K562 (cell line): Measurements from ENCODE around the gene ARF4. TPM values are rescaled to one million over a fixed set of nuclear protein-coding genes. Genes with fewer than 3 reads are reported as not detected.

ENCODE experiments used
- ATAC-seq: fragments of 200-7000 bp; cut with Tn5 transposase; 3 replicates; pipeline ENCODE4 v1.9.1; 2020; ENCODE audit warnings: moderate library complexity
- BruUV-seq: library from RNA; stranded (reverse); fragments of 400-500 nt; replicated peaks from 2 replicates; lab custom pipeline; 2021; lab: Mats Ljungman, UMichigan
- CTCF ChIA-PET: fragments of 300-600 bp; formaldehyde crosslinking; extraction: SDS; loops from one replicate; lab custom pipeline; 2021; ENCODE audit warnings: low intra/inter-chr PET ratio; lab: Yijun Ruan, JAX
- POLR2A ChIA-PET: fragments of 300-600, 350-650 bp; sonication (Branson Sonifier 250); formaldehyde crosslinking; extraction: SDS; loops from one replicate; lab custom pipeline; 2021; ENCODE audit warnings: antibody characterized with exemption, inconsistent platforms; lab: Yijun Ruan, JAX
- DNase-seq, 4 experiments: peaks; one replicate each; pipeline versions ENCODE4 v3.0.0 to v3.0.0-alpha.2; 2011 to 2018; ENCODE audit warnings: low spot score in 3 of 4, mixed read lengths in 3 of 4; ENCODE audit errors: extremely low read depth in 1 of 4
- FAIRE-seq: peaks from 2 replicates; lab custom pipeline; 2011; peaks lifted over from hg19 to GRCh38; lab: Jason Lieb, UNC
- H2AFZ ChIP-seq: 2 replicates; pipeline ENCODE4 v1.6.0; 2011; ENCODE audit warnings: low read depth, low read length, control low read depth, inconsistent platforms
- H3K27ac ChIP-seq: fragments of 200-600 bp; 3 replicates; pipeline ENCODE4 v1.8.0; 2011; ENCODE audit warnings: low read depth, mild to moderate bottlenecking, control low read depth, inconsistent platforms, low read length, moderate library complexity, mixed read lengths; ENCODE audit errors: extremely low read depth
- H3K27me3 ChIP-seq, 2 experiments: fragments of 300-600 bp in 1 of 2; 2 replicates in 1 of 2; 3 replicates in 1 of 2; pipeline versions ENCODE4 v1.6.0 to v1.8.0; 2011; ENCODE audit warnings: inconsistent platforms in 2 of 2, low read length in 2 of 2, mild to moderate bottlenecking in 1 of 2, mixed read lengths in 1 of 2, moderate library complexity in 1 of 2; ENCODE audit not compliant: control insufficient read depth in 2 of 2, insufficient read depth in 2 of 2
- H3K36me3 ChIP-seq: fragments of 300-600 bp; 3 replicates; pipeline ENCODE4 v1.8.0; 2011; ENCODE audit warnings: mild to moderate bottlenecking, low read length, inconsistent platforms; ENCODE audit not compliant: control insufficient read depth, insufficient read depth
- H3K4me1 ChIP-seq, 2 experiments: fragments of 200-600 bp in 1 of 2; replicated peaks in 1 of 2; 2 replicates in 1 of 2; 3 replicates in 1 of 2; pipeline versions ENCODE4 v1.5.1 to v1.8.0; 2011; ENCODE audit warnings: inconsistent platforms in 2 of 2, low read length in 2 of 2, mild to moderate bottlenecking in 1 of 2, mixed read lengths in 1 of 2, moderate library complexity in 1 of 2; ENCODE audit not compliant: control insufficient read depth in 2 of 2, insufficient read depth in 2 of 2
- H3K4me2 ChIP-seq: 2 replicates; pipeline ENCODE4 v1.6.1; 2011; ENCODE audit warnings: low read length, control low read depth, inconsistent platforms, mixed read lengths; ENCODE audit not compliant: insufficient read depth
- H3K4me3 ChIP-seq: fragments of 200-600 bp; sonication (generic), shearing (Covaris generic); 2 replicates; pipeline ENCODE4 v1.5.1; 2016; ENCODE audit warnings: control low read depth, inconsistent platforms
- H3K79me2 ChIP-seq: fragments of 200-600 bp; 3 replicates; pipeline ENCODE4 v1.8.0; 2011; ENCODE audit warnings: low read length, inconsistent platforms; ENCODE audit not compliant: control insufficient read depth, insufficient read depth
- H3K9ac ChIP-seq, 2 experiments: 2 replicates each; pipeline versions ENCODE4 v1.6.0 to v1.6.1; 2011; ENCODE audit warnings: low read depth in 2 of 2, low read length in 2 of 2, control low read depth in 1 of 2, inconsistent platforms in 1 of 2, mild to moderate bottlenecking in 1 of 2, mixed read lengths in 1 of 2; ENCODE audit not compliant: insufficient read depth in 1 of 2
- H3K9me1 ChIP-seq: one replicate; pipeline ENCODE4 v1.6.0; 2011; ENCODE audit warnings: inconsistent platforms, mild to moderate bottlenecking, low read length, moderate library complexity; ENCODE audit not compliant: control insufficient read depth, insufficient read depth
- H3K9me3 ChIP-seq: replicated peaks from 2 replicates; pipeline ENCODE4 v1.5.1; 2011; ENCODE audit warnings: low read depth, low read length, inconsistent platforms; ENCODE audit not compliant: control insufficient read depth, insufficient read depth
- H4K20me1 ChIP-seq: replicated peaks from 2 replicates; pipeline ENCODE4 v1.6.1; 2011; ENCODE audit warnings: low read length, inconsistent platforms, mixed read lengths; ENCODE audit not compliant: control insufficient read depth, insufficient read depth
- GTF2A2 ChIP-seq: IDR thresholded peaks from 2 replicates; pipeline ENCODE4 v1.6.1; 2016; ENCODE audit warnings: mild to moderate bottlenecking, missing genetic modification characterization, missing compliant biosample characterization
- HDGF ChIP-seq: fragments of 450-650 bp; IDR thresholded peaks from 2 replicates; pipeline ENCODE4 v1.6.1; 2016
- HNRNPUL1 ChIP-seq: fragments of 200-400 bp; formaldehyde crosslinking; IDR thresholded peaks from 2 replicates; pipeline ENCODE4 v1.6.1; 2017; ENCODE audit warnings: low read length
- MAFK ChIP-seq: IDR thresholded peaks from 2 replicates; pipeline ENCODE4 v1.6.1; 2011; ENCODE audit warnings: low read length, improper control_type of control experiment
- NFATC3 ChIP-seq: fragments of 450-650 bp; IDR thresholded peaks from 2 replicates; pipeline ENCODE4 v1.6.1; 2017; ENCODE audit warnings: mild to moderate bottlenecking
- PURB ChIP-seq: sonication (generic); formaldehyde crosslinking; IDR thresholded peaks from 2 replicates; pipeline ENCODE4 v1.9.0; 2021; ENCODE audit warnings: low read depth, mild to moderate bottlenecking, missing genetic modification reagents
- RNF2 ChIP-seq: sonication (generic); IDR thresholded peaks from 2 replicates; pipeline ENCODE4 v1.6.1; 2016
- SMAD2 ChIP-seq: fragments of 150-350 bp; IDR thresholded peaks from 2 replicates; pipeline ENCODE4 v1.6.1; 2014; ENCODE audit warnings: low read depth, mild to moderate bottlenecking, low read length
- SMARCC2 ChIP-seq: fragments of 450-650 bp; IDR thresholded peaks from 2 replicates; pipeline ENCODE4 v1.6.1; 2017; ENCODE audit warnings: antibody characterized with exemption, moderate library complexity, mild to moderate bottlenecking, low read depth
- ZNF696 ChIP-seq: fragments of 250-450 bp; sonication (Bioruptor Pico); conservative IDR thresholded peaks from 2 replicates; pipeline ENCODE4 v1.4.0; 2020; ENCODE audit warnings: mild to moderate bottlenecking, moderate library complexity
- ZNF79 ChIP-seq: fragments of 250-450 bp; sonication (Bioruptor Pico); IDR thresholded peaks from 2 replicates; pipeline ENCODE4 v1.4.0; 2020; ENCODE audit warnings: low read depth, mild to moderate bottlenecking, moderate library complexity
- in situ Hi-C: fragments of 300-500 bp; cut with MboI; formaldehyde crosslinking; loops from 4 replicates; pipeline ENCODE4 v1.15.0; 2018; ENCODE audit warnings: inconsistent platforms, mixed read lengths
- intact Hi-C: fragments of 100-400 bp; cut with micrococcal nuclease; formaldehyde crosslinking; loops from 2 replicates; pipeline ENCODE4 v1.14.2; 2022
- polyA plus RNA-seq, 8 experiments: library from polyadenylated mRNA; depleted of rRNA in 4 of 8; stranded (reverse) in 5 of 8; unstranded in 3 of 8; fragments of >200 nt; fragmentation: Nextera tagmentation in 2 of 8; fragmentation: Illumina TruSeq in 1 of 8; extraction: Ambion mirVana in 2 of 8; extraction: Trizol in 1 of 8; gene quantifications; 2 replicates each; pipeline versions ENCODE4 v1.2.1 to v1.2.3, GENCODE V29; 2011 to 2014; ENCODE audit warnings: inconsistent platforms in 1 of 8, missing spikeins in 1 of 8
- total RNA-seq, 7 experiments: library from RNA; depleted of rRNA in 6 of 7; stranded (reverse); fragments of >200 nt in 6 of 7; fragmentation: Illumina TruSeq in 2 of 7; extraction: Trizol in 2 of 7; gene quantifications; 2 replicates each; pipeline versions ENCODE4 v1.2.1 to v1.2.3, GENCODE V29; 2011 to 2021; ENCODE audit warnings: low replicate concordance in 1 of 7
- TF ChIP-seq, protein P1 (sequence below): sonication (generic); formaldehyde crosslinking; IDR thresholded peaks from 2 replicates; pipeline ENCODE4 v1.8.1; 2023; ENCODE audit warnings: mild to moderate bottlenecking, missing genetic modification reagents
- TF ChIP-seq, protein P2 (sequence below): sonication (generic); formaldehyde crosslinking; IDR thresholded peaks from 2 replicates; pipeline ENCODE4 v1.8.0; 2022; ENCODE audit warnings: missing genetic modification reagents, mild to moderate bottlenecking, borderline replicate concordance
- TF ChIP-seq, protein P3 (sequence below): sonication (generic); formaldehyde crosslinking; IDR thresholded peaks from 2 replicates; pipeline ENCODE4 v1.8.1; 2023; ENCODE audit warnings: mild to moderate bottlenecking, missing genetic modification reagents
- TF ChIP-seq, protein P4 (sequence below): IDR thresholded peaks from 3 replicates; pipeline ENCODE4 v1.6.1; 2011; ENCODE audit warnings: borderline replicate concordance, mild to moderate bottlenecking; ENCODE audit not compliant: insufficient read length, insufficient read depth

ARF4 gene
- total and polyA plus RNA-seq, 9 of the 15 experiments (the other 6 are each of a cell fraction or from before 2014, with no cell fraction given), result 41.1 to 273 (median 83.8) TPM

DNA sequence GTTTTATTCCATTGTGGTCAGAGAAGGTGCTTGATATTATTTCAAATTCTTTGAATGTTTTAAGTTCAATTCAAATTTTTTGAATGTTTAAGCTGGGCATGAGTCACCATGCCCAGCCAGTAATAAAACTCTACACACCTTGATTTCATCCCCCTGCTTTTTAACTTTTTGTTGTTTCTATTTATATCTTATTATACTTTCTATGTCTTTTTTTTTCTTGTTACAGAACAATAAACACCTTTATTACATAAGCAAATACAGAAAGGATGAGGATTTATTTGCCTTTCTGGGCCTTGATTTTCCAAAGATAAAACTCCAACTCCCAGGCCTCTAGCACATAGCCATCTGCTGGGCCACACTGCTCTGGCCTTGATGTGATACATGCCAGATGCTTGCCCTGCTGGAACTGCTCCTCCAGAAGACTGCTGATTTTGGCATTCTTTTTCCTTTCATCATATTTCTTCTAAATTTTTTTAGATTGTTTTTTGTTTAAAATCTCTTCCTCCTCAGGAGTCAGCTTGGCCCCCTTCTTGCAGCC lies 67.0 kb downstream of the ARF4 start:
- no peak overlapping the region for H3K27ac ChIP-seq
- no peaks in the 10 kb centered on the region for H3K27me3 ChIP-seq
- H4K20me1 ChIP-seq, result no peaks in the 10 kb centered on the region
- H3K79me2 ChIP-seq, result no peaks in the 10 kb centered on the region
- no peak overlapping the region for H3K9ac ChIP-seq
- ATAC-seq (no peak), DNase-seq (no peak), FAIRE-seq (no peak)
- H3K4me2 ChIP-seq, result no peak overlapping the region
- ChIA-PET CTCF (no interaction called here), POLR2A (no interaction called here)
- in situ Hi-C loops, result no loop called here
- TF ChIP-seq, protein P1, sequence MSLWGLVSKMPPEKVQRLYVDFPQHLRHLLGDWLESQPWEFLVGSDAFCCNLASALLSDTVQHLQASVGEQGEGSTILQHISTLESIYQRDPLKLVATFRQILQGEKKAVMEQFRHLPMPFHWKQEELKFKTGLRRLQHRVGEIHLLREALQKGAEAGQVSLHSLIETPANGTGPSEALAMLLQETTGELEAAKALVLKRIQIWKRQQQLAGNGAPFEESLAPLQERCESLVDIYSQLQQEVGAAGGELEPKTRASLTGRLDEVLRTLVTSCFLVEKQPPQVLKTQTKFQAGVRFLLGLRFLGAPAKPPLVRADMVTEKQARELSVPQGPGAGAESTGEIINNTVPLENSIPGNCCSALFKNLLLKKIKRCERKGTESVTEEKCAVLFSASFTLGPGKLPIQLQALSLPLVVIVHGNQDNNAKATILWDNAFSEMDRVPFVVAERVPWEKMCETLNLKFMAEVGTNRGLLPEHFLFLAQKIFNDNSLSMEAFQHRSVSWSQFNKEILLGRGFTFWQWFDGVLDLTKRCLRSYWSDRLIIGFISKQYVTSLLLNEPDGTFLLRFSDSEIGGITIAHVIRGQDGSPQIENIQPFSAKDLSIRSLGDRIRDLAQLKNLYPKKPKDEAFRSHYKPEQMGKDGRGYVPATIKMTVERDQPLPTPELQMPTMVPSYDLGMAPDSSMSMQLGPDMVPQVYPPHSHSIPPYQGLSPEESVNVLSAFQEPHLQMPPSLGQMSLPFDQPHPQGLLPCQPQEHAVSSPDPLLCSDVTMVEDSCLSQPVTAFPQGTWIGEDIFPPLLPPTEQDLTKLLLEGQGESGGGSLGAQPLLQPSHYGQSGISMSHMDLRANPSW (CRISPR knock-in tag), result no peak
- TF ChIP-seq, protein P2, sequence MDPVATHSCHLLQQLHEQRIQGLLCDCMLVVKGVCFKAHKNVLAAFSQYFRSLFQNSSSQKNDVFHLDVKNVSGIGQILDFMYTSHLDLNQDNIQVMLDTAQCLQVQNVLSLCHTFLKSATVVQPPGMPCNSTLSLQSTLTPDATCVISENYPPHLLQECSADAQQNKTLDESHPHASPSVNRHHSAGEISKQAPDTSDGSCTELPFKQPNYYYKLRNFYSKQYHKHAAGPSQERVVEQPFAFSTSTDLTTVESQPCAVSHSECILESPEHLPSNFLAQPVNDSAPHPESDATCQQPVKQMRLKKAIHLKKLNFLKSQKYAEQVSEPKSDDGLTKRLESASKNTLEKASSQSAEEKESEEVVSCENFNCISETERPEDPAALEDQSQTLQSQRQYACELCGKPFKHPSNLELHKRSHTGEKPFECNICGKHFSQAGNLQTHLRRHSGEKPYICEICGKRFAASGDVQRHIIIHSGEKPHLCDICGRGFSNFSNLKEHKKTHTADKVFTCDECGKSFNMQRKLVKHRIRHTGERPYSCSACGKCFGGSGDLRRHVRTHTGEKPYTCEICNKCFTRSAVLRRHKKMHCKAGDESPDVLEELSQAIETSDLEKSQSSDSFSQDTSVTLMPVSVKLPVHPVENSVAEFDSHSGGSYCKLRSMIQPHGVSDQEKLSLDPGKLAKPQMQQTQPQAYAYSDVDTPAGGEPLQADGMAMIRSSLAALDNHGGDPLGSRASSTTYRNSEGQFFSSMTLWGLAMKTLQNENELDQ, result no peak
- TF ChIP-seq ZNF79 (CRISPR knock-in tag) (no peak), PURB (CRISPR knock-in tag) (no peak), RNF2 (no peak), MAFK (no peak), SMAD2 (no peak), HDGF (no peak), ZNF696 (CRISPR knock-in tag) (no peak), GTF2A2 (no peak), NFATC3 (no peak), SMARCC2 (no peak), HNRNPUL1 (no peak)
- TF ChIP-seq, protein P3, sequence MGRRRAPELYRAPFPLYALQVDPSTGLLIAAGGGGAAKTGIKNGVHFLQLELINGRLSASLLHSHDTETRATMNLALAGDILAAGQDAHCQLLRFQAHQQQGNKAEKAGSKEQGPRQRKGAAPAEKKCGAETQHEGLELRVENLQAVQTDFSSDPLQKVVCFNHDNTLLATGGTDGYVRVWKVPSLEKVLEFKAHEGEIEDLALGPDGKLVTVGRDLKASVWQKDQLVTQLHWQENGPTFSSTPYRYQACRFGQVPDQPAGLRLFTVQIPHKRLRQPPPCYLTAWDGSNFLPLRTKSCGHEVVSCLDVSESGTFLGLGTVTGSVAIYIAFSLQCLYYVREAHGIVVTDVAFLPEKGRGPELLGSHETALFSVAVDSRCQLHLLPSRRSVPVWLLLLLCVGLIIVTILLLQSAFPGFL, result no peak
- TF ChIP-seq, protein P4, sequence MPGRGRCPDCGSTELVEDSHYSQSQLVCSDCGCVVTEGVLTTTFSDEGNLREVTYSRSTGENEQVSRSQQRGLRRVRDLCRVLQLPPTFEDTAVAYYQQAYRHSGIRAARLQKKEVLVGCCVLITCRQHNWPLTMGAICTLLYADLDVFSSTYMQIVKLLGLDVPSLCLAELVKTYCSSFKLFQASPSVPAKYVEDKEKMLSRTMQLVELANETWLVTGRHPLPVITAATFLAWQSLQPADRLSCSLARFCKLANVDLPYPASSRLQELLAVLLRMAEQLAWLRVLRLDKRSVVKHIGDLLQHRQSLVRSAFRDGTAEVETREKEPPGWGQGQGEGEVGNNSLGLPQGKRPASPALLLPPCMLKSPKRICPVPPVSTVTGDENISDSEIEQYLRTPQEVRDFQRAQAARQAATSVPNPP, result no peak
- no peak overlapping the region for H3K4me3 ChIP-seq
- H3K9me3 ChIP-seq, result no peaks in the 10 kb centered on the region
- H3K4me1 ChIP-seq, result no peaks in the 10 kb centered on the region
- intact Hi-C loops, result no loop called here
- no peak overlapping the region for H2AFZ ChIP-seq
- no peaks in the 10 kb centered on the region for H3K36me3 ChIP-seq
- no TSS peak for BruUV-seq
- no peaks in the 10 kb centered on the region for H3K9me1 ChIP-seq
